IPS-18c (cell line): ENCODE measurements around the gene ITGB2.
"Not testable (repeated sequence)": the region's sequence is repeated elsewhere in the genome, so short reads cannot be mapped to it uniquely, and the experiment has no call there.

ENCODE experiments used
- H3K4me3 ChIP-seq: 2 replicates; pipeline ENCODE4 v1.7.0; 2013; ENCODE audit warnings: low read depth, mild to moderate bottlenecking, low read length, moderate library complexity; ENCODE audit not compliant: insufficient read depth
- H3K9me3 ChIP-seq: one replicate; pipeline ENCODE4 v1.6.1; 2013; ENCODE audit warnings: mild to moderate bottlenecking, low read length, moderate library complexity; ENCODE audit not compliant: control insufficient read depth, insufficient read depth

Gene ITGB2

DNA sequence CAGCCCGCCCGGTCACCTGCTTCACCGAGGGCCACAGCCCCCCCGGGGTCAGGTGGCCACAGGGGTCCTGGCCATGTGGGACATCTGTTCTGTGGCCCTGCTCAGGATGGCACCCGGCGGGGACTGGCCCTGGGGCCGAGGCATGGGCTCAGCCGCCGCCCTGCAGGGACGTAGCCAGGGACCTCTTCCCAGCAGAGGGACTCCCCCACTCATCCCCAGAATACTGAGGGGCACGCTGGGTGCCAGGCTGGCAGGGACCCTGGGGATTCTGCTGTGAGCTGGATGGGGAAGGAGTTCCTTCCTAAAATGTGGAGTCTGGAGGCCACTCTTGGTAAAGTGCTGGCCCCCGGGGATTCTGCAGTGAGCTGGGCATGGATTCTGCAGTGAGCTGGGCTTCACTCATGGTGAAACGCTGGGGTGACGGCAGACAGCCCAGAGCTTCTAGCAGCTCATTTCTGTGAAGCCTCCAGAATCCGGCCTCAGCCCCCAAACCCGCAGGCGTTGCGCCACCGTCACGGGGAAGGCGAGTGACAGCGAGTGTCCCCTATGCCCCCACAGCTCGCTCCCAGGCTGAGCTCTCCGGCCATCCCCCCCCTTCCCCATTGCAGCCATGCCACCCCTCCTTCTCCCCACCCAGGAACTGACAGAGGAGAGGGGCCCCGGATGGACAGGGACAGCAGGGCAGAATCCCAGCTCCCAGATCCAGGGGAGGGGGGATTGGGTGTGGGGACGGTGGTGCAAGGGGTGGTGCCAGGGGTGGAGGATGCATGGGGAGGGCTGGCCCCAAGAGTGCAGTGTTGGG lies 1.4 kb downstream of the ITGB2 start:
- H3K9me3 ChIP-seq: no peaks in the 10 kb centered on the region
- peak overlapping the region; percentile 36; the same call in 1 of the 2 replicates for H3K4me3 ChIP-seq

DNA sequence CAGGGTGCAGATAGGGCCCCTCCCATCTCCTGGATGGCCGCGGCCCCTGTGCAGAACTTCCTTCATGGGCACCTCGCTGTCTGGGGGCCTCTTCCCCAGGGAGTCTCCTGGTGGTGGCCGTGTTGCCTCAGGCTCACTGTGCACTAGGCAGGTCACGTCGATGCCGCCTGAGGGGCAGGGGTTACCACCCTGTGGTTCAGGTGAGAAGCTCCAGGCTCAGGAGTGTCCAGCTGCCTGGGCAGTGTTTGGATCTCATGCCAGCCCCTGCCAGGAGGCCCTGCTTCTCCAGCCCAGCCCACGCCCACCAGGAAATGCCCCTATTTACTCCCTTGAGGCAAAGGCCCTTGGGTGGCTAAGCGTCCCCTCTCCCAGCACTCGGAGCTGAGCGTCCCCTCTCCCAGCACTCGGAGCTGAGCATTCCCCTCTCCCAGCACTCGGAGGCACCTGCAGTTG lies 2.1 kb downstream of the ITGB2 start:
- Histone ChIP-seq H3K4me3 (peak overlapping the region; percentile 36; the same call in 1 of the 2 replicates), H3K9me3 (no peaks in the 10 kb centered on the region)

GRCh38 chr21:44918107-44918470 lies 2.6 kb downstream of the ITGB2 start:
- Histone ChIP-seq H3K9me3 (no peaks in the 10 kb centered on the region), H3K4me3 (no peak overlapping the region)

- Histone ChIP-seq H3K9me3 (no peaks in the 10 kb centered on the region), H3K4me3 (no peak overlapping the region)
These were observed 3.1 kb downstream of the ITGB2 start for GRCh38 chr21:44917446-44918106.

DNA sequence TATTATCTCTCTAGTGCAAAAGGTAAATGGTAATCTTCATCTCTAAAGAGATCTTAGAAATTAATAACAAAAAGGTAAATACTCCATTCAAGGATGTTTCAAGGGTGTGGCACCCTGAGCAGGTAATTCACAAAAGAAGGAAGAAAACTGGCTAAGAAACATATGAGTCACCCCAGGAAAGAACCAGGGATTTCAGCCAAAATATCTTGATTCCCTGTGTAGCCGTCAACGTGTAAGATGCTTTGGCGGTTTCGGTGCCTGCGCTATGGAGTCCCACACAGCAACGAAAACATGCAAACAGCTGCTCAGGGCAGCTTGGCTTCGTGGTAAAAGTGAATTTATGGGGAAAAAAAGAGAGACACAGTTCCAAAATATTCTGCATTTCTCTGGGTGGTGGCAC lies 3.7 kb downstream of the ITGB2 start:
- Histone ChIP-seq H3K4me3 (no peak overlapping the region), H3K9me3 (no peaks in the 10 kb centered on the region)

GRCh38 chr21:44914176-44914874 lies 6.4 kb downstream of the ITGB2 start:
- H3K4me3 ChIP-seq: no peak overlapping the region

DNA sequence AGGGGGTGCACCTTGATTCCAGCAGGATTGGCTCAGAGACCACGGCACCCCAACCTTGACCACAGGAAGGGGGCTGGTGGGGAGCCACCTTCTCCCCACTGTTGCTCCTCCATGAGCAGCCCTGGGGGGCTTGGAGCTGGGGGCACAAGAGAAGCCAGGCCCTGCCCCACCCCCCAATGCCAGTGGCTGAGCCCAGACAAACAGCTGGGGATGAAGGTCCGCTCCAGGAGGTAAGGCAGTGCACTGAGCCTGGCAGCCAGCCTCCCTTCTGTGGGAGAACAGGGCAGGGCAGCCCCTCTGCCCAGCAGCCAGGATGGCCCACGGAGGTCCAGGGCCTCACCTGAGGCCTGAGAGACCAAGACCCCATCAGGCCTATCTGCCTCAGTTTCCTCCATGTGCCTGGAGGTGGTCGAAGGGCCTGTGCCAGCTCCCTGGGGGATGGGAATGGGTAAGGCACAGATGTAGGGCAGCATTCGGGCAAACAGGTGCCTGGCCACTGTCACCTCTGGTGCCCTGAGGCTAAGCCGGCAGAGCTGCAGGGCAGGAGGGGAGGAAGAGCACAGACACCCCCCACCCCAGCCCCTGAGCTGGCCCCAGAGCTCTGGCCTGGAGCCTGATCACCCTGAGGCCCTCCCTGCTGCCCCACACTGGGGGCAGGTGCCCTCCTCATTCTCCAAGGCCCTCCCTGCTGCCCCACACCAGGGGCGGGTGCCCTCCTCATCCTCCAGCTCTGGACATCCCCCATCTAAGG lies 7.1 kb downstream of the ITGB2 start:
- Histone ChIP-seq H3K4me3 (no peak overlapping the region), H3K9me3 (no peaks in the 10 kb centered on the region)

More at GRCh38 chr21:44914176-44914874, 6.4 kb downstream of the ITGB2 start:
- H3K9me3 ChIP-seq: no peaks in the 10 kb centered on the region

DNA sequence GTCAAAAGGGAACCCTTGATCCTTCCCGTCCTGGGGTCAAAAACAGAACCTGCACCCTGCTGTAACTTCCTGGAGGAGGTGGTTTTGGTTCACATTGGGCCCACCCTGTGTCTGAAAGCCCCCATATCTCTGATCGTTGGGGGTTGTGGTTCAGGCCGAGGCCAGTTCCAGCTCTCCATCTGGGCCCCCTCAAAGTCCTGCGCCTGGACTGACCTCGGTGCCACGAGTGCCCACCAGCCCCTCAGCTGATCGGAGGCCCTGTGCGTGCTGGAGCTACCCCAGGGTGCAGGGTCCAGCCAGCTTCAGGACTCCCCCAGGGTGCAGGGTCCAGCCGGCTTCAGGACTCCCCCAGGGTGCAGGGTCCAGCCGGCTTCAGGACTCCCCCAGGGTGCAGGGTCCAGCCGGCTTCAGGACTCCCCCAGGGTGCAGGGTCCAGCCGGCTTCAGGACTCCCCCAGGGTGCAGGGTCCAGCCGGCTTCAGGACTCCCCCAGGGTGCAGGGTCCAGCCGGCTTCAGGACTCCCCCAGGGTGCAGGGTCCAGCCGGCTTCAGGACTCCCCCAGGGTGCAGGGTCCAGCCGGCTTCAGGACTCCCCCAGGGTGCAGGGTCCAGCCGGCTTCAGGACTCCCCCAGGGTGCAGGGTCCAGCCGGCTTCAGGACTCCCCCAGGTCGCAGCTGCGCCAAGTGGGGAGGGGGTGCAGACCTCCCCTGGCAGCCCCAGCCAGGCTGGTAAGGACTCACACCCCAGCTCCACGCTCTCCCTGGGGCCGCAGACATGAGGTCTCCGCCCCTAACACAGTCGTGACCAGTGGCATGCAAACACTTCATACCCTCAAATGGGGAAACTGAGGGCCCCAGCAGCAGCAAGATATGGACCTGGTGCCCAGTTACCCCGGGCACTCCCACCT lies 7.9 kb downstream of the ITGB2 start:
- not testable (repeated sequence) for H3K4me3 ChIP-seq, H3K9me3 ChIP-seq

GRCh38 chr21:44912158-44912473 lies 8.6 kb downstream of the ITGB2 start:
- H3K4me3 ChIP-seq: no peak overlapping the region

GRCh38 chr21:44911384-44912157 lies 9.1 kb downstream of the ITGB2 start:
- no peak overlapping the region for H3K4me3 ChIP-seq
- H3K9me3 ChIP-seq: no peaks in the 10 kb centered on the region

More at GRCh38 chr21:44912158-44912473, 8.6 kb downstream of the ITGB2 start:
- H3K9me3 ChIP-seq: no peaks in the 10 kb centered on the region

DNA sequence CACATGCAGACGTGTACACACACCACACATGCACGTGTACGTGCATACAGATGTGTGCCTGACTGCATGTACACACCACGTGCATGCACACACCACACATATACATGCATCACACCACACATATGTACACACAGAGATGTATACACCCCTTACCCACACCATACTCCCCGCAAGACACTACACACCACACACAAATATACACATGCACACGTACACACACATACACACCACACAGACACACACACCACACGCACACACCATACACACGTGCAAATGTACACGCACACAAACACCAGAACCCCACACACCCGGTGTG lies 9.7 kb downstream of the ITGB2 start:
- no peaks in the 10 kb centered on the region for H3K9me3 ChIP-seq
- H3K4me3 ChIP-seq: no peak overlapping the region

DNA sequence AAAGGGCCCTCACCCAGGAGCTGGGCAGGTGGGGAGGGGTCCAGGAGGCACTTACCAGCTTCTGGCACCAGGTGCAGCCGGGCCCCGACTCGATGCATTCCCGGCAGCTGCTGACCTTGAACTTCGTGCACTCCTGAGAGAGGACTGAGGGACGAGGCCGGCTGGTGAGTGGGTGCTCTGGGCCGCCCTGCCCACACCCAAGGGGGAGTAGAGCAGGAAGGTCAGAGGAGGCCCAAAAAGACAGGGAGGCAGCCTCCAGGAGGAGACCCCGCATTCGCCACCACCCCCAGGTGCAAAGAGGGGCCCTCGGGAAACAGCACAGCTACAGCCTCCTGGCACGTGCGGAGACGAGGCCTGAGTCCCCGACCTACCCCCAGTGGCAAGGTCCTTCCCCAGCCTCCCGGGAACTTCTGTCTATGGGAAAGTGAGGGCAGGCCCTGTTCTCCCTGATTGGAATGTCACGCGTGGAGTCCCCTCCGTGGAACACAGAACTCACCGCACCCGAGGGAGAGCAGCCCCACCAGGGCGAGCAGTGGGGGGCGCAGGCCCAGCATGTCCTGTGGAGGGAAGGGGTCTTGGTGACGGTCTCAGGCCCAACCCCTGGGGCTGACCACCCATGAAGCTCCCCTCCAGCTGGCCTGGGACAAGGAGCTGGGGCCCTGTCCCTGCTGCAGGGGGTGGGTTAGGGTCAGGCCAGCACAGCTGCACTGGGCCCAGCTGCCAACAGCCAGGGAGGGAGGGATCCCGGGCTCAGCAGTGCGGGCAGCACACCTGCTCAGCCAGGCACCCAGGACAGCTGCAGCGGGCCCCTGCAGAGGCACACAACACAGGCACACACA lies 10.3 kb downstream of the ITGB2 start:
- H3K9me3 ChIP-seq: no peaks in the 10 kb centered on the region
- H3K4me3 ChIP-seq: no peak overlapping the region

- no peaks in the 10 kb centered on the region for H3K9me3 ChIP-seq
- H3K4me3 ChIP-seq: no peak overlapping the region
These were observed 11.0 kb downstream of the ITGB2 start for GRCh38 chr21:44909719-44910118.

DNA sequence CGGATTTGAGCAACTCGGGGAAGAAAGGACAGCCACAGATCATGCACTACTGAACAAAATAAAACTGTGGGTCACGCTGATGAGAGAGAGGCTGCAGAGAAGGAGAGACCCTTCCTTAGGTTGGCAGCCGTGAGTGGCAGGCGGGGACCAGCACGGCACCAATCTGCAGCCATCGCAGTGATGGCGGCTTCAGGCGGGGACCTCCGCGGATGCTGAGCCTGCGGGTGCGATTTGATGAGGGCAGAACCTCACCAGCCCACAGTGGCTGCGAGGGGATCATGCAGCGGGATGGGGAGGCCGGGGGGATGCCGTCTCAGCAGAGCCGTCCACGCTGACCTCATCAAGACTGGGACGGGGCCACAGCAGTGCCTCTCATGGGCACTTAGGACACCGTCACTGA lies 11.8 kb downstream of the ITGB2 start:
- no peaks in the 10 kb centered on the region for H3K9me3 ChIP-seq
- no peak overlapping the region for H3K4me3 ChIP-seq
